Glutamatergic neuron (in vitro differentiated cells): ENCODE measurements around the gene RIPOR2. TPM values are rescaled to one million over a fixed set of nuclear protein-coding genes. Genes with fewer than 3 reads are reported as not detected.

Source experiments
- DNase-seq: peaks from one replicate; pipeline ENCODE4 v3.0.0; 2022
- H3K27ac Mint-ChIP-seq: one replicate; pipeline ENCODE4 v1.8.0; 2020; ENCODE audit warnings: mild to moderate bottlenecking, mixed read lengths, inconsistent platforms; ENCODE audit not compliant: unreplicated experiment
- H3K27me3 Mint-ChIP-seq: one replicate; pipeline ENCODE4 v1.8.0; 2020; ENCODE audit warnings: mild to moderate bottlenecking, moderate library complexity, mixed read lengths, inconsistent platforms; ENCODE audit not compliant: unreplicated experiment
- H3K36me3 Mint-ChIP-seq: one replicate; pipeline ENCODE4 v1.8.0; 2020; ENCODE audit warnings: mild to moderate bottlenecking, mixed read lengths, inconsistent platforms; ENCODE audit not compliant: unreplicated experiment
- H3K4me1 Mint-ChIP-seq: one replicate; pipeline ENCODE4 v1.8.0; 2020; ENCODE audit warnings: mild to moderate bottlenecking, low read depth, mixed read lengths, inconsistent platforms; ENCODE audit not compliant: unreplicated experiment
- H3K4me3 Mint-ChIP-seq: one replicate; pipeline ENCODE4 v1.8.0; 2020; ENCODE audit warnings: mild to moderate bottlenecking, mixed read lengths, inconsistent platforms; ENCODE audit not compliant: unreplicated experiment
- H3K9me3 Mint-ChIP-seq: one replicate; pipeline ENCODE4 v1.8.0; 2020; ENCODE audit warnings: mild to moderate bottlenecking, moderate library complexity, mixed read lengths, inconsistent platforms; ENCODE audit not compliant: unreplicated experiment
- CTCF ChIP-seq: fragments of 200-600 bp; sonication (generic); IDR thresholded peaks from one replicate; pipeline ENCODE4 v1.5.0; 2021; ENCODE audit not compliant: partially characterized antibody, unreplicated experiment
- total RNA-seq: library from RNA; stranded (reverse); fragmentation: NEBNext Ultra II Directional; extraction: Animal tissue kit (Norgen Biotek cat#: 25700); gene quantifications from one replicate; pipeline ENCODE4 v1.2.1, GENCODE V29; 2021; ENCODE audit not compliant: unreplicated experiment

The RIPOR2 gene
- total RNA-seq, 1 donor from 2014 or later: 82.2 TPM

- peak overlapping the region; percentile 12 for H3K27ac Mint-ChIP-seq
- peaks cover 11% of the 10 kb centered on the region for H3K9me3 Mint-ChIP-seq
- peaks cover 7% of the 10 kb centered on the region for H3K27me3 Mint-ChIP-seq
- DNase-seq: no peak
- peaks cover 27% of the 10 kb centered on the region for H3K36me3 Mint-ChIP-seq
- TF ChIP-seq CTCF: no peak
- no peak overlapping the region for H3K4me3 Mint-ChIP-seq
- H3K4me1 Mint-ChIP-seq: peaks cover 22% of the 10 kb centered on the region
Observed at GRCh38 chr6:24903681-24904080, 32.1 kb downstream of the RIPOR2 start.

- Mint-ChIP-seq H3K27me3 (peaks cover 7% of the 10 kb centered on the region), H3K36me3 (peaks cover 27% of the 10 kb centered on the region), H3K4me3 (no peak overlapping the region), H3K9me3 (peaks cover 11% of the 10 kb centered on the region), H3K4me1 (peaks cover 17% of the 10 kb centered on the region), H3K27ac (no peak overlapping the region)
- TF ChIP-seq CTCF: no peak
- no peak for DNase-seq
Observed at GRCh38 chr6:24902782-24903181, 33.0 kb downstream of the RIPOR2 start.

GRCh38 chr6:24901698-24902328 is 33.9 kb downstream of the RIPOR2 start:
- Mint-ChIP-seq H3K36me3 (peaks cover 27% of the 10 kb centered on the region), H3K4me1 (peaks cover 17% of the 10 kb centered on the region), H3K27me3 (peaks cover 5% of the 10 kb centered on the region), H3K27ac (no peak overlapping the region), H3K4me3 (no peak overlapping the region), H3K9me3 (peaks cover 11% of the 10 kb centered on the region)
- DNase-seq: no peak
- TF ChIP-seq CTCF: no peak

GRCh38 chr6:24900917-24901697 is 34.7 kb downstream of the RIPOR2 start:
- TF ChIP-seq CTCF: no peak
- Mint-ChIP-seq H3K27me3 (peaks cover 5% of the 10 kb centered on the region), H3K9me3 (peaks cover 8% of the 10 kb centered on the region), H3K4me3 (no peak overlapping the region), H3K36me3 (peaks cover 27% of the 10 kb centered on the region), H3K4me1 (peaks cover 20% of the 10 kb centered on the region), H3K27ac (no peak overlapping the region)
- DNase-seq: no peak

DNA sequence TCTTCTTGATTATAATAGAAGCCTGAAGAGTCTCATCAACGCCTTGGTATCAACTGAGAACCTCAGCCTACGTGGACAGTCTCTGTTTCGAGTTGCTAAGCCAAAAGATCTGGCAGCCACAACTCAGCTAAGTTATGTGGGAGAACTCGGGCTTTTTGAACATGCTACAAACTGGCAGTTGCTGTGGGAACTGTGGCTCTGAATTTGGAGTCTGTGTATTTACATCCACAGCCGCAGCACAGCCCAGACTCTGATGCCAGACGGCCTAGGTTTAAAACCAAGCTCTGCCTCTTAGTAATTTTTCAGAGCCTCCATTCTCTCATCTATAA is 35.8 kb downstream of the RIPOR2 start:
- no peak for DNase-seq
- Mint-ChIP-seq H3K9me3 (peaks cover 8% of the 10 kb centered on the region), H3K4me1 (peaks cover 19% of the 10 kb centered on the region), H3K27ac (no peak overlapping the region), H3K27me3 (peaks cover 2% of the 10 kb centered on the region), H3K4me3 (no peak overlapping the region), H3K36me3 (peaks cover 27% of the 10 kb centered on the region)
- TF ChIP-seq CTCF: no peak
